Effector memory CD4-positive, alpha-beta T cell (primary cell): ENCODE results near the gene PEAR1.

Experiments
- DNase-seq, 3 donors: peaks; one replicate each; pipeline ENCODE4 v3.0.0-alpha.2; 2020
- H3K27ac ChIP-seq: 2 replicates; pipeline ENCODE4 v1.7.0; 2013; ENCODE audit warnings: mild to moderate bottlenecking, low read length, moderate library complexity; ENCODE audit not compliant: insufficient read depth, poor library complexity, severe bottlenecking
- H3K27me3 ChIP-seq: replicated peaks from 2 replicates; pipeline ENCODE4 v1.7.0; 2013; ENCODE audit warnings: mild to moderate bottlenecking, low read length; ENCODE audit not compliant: insufficient read depth, control insufficient read depth, poor library complexity, severe bottlenecking
- H3K36me3 ChIP-seq: 2 replicates; pipeline ENCODE4 v1.7.0; 2013; ENCODE audit warnings: mild to moderate bottlenecking, low read length, moderate library complexity; ENCODE audit not compliant: control insufficient read depth, insufficient read depth
- H3K4me1 ChIP-seq: 2 replicates; pipeline ENCODE4 v1.7.0; 2013; ENCODE audit warnings: low read length, mild to moderate bottlenecking; ENCODE audit not compliant: control insufficient read depth, insufficient read depth, poor library complexity, severe bottlenecking
- H3K4me3 ChIP-seq: 2 replicates; pipeline ENCODE4 v1.7.0; 2013; ENCODE audit warnings: low read length, low read depth, mild to moderate bottlenecking; ENCODE audit not compliant: insufficient read depth, poor library complexity, severe bottlenecking
- H3K9me3 ChIP-seq: 2 replicates; pipeline ENCODE4 v1.7.0; 2013; ENCODE audit warnings: mild to moderate bottlenecking, low read length, moderate library complexity; ENCODE audit not compliant: control insufficient read depth

Gene PEAR1

DNA sequence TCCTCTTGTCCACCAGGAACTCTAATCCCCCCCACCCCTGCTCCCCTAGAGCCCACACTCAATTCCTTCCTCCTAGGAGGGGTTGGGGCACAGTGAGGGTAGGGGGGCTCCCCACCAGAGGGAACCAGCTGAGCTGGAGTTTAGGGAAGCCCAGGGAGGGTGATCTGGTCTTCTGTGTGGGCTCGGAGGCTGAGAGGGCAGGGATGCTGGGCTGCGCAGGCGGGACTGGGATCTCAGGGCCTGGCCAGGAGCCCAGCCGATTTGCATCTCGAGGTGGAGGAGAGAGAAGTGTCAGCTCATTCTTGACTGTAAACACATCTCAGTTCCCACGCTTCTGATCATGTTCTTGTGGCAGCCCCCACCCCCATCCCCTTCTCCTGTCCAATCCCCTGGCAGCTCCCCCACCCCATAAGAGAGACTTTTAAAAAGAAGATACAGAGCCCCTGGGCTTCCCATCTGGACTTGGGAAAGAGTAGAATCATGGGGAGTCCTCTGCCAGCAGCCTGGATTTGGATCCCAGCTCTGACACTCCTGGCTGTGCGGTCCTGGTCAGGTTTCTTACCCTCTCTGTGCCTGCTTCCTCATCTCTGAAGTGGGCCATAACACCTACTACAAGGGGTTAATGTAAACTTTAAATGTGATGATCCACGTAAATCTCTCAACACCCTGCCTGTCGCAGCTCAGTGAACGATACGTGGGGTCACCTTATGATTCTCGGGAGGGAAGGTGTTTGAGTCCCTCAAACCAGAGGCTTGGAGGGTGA is 6.6 kb downstream of the PEAR1 start:
- no peak overlapping the region for H3K27ac ChIP-seq
- no peaks in the 10 kb centered on the region for H3K4me1 ChIP-seq

DNA sequence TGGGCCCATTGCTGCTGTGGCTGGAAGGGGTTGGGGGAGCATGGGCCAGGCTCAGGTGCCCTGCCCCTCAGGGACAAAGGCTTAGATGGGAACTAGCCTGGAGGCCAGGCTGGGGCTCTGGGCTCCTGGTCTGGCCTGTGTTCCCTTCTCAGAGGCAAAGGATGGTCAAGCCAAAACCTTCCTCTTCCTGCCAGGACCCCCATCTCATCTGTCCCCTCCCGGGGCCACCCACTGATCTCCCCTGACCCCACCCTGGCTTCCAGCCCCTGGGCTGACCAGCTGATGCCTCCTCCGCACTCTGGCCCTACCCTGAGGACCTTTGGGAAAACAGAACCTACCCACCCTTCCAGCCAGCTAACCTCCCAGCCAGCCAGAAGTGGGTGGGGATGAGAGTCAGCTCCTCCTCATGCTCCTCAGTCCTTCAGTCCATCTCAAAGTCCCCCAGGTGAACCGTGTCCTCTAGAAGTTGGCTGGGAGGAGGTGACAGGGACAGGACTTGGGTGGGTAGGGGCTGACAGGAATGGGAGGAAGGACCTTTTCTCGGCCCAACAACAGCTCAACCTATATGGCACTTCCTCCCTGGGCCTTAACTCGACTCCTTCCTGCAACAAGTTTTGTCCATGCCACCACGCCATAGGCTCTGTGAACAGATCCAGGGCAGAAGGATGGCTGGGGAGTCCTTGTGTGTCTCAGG is 7.5 kb downstream of the PEAR1 start:
- H3K27ac ChIP-seq = no peak overlapping the region
- no peaks in the 10 kb centered on the region for H3K36me3 ChIP-seq
- H3K27me3 ChIP-seq = peaks cover 4% of the 10 kb centered on the region
- DNase-seq = no peak
- no peaks in the 10 kb centered on the region for H3K4me1 ChIP-seq
- H3K4me3 ChIP-seq = no peak overlapping the region
- no peaks in the 10 kb centered on the region for H3K9me3 ChIP-seq

More for the DNA sequence above, 6.6 kb downstream of the PEAR1 start:
- DNase-seq = no peak
- Histone ChIP-seq H3K27me3 (peaks cover 4% of the 10 kb centered on the region), H3K4me3 (no peak overlapping the region), H3K9me3 (no peaks in the 10 kb centered on the region), H3K36me3 (no peaks in the 10 kb centered on the region)

- H3K27ac ChIP-seq = no peak overlapping the region
- no peaks in the 10 kb centered on the region for H3K9me3 ChIP-seq
- no peaks in the 10 kb centered on the region for H3K36me3 ChIP-seq
- no peaks in the 10 kb centered on the region for H3K4me1 ChIP-seq
- DNase-seq = no peak
- peaks cover 4% of the 10 kb centered on the region for H3K27me3 ChIP-seq
- H3K4me3 ChIP-seq = no peak overlapping the region
These were observed 8.0 kb downstream of the PEAR1 start for GRCh38 chr1:156901590-156901900.

GRCh38 chr1:156901966-156902915 is 8.7 kb downstream of the PEAR1 start:
- no peak for DNase-seq
- H3K9me3 ChIP-seq = no peaks in the 10 kb centered on the region
- peaks cover 4% of the 10 kb centered on the region for H3K27me3 ChIP-seq
- no peaks in the 10 kb centered on the region for H3K4me1 ChIP-seq
- H3K36me3 ChIP-seq = no peaks in the 10 kb centered on the region
- H3K4me3 ChIP-seq = no peak overlapping the region
- H3K27ac ChIP-seq = no peak overlapping the region

DNA sequence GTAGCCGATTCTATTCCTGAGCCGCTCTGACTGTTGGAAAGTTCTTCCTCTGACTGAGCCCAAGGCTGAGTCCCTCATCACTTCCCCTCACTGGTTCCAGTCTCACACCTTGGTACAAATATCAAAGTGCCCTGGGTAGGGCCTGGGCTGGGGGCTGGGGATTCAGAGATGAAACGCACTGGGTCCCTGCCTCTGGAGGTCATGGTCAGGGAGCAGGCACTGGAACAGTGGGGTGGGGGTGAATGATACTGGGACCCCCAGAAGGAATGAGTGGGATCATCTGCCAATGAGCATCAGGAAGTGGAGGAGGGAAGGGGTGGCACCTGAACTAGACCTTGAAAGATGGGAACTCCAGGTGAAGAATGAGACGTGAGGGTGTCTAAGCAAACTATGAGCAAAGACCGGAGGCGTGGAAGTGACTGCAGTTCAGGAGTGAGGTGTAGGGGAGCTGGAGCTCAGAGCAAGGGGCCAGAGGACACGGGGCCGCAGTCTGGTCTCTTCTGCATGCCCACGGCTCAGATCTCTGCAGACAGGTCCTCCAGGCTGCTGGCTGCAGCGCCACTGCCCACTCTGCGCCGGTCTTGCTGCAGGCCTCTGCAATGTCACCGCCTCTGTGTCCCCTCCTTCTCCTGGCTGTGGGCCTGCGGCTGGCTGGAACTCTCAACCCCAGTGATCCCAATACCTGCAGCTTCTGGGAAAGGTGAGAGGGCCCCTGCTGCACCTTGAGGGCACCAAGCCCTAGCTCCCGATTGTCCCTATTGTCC is 10.0 kb downstream of the PEAR1 start:
- H3K4me1 ChIP-seq = no peaks in the 10 kb centered on the region

DNA sequence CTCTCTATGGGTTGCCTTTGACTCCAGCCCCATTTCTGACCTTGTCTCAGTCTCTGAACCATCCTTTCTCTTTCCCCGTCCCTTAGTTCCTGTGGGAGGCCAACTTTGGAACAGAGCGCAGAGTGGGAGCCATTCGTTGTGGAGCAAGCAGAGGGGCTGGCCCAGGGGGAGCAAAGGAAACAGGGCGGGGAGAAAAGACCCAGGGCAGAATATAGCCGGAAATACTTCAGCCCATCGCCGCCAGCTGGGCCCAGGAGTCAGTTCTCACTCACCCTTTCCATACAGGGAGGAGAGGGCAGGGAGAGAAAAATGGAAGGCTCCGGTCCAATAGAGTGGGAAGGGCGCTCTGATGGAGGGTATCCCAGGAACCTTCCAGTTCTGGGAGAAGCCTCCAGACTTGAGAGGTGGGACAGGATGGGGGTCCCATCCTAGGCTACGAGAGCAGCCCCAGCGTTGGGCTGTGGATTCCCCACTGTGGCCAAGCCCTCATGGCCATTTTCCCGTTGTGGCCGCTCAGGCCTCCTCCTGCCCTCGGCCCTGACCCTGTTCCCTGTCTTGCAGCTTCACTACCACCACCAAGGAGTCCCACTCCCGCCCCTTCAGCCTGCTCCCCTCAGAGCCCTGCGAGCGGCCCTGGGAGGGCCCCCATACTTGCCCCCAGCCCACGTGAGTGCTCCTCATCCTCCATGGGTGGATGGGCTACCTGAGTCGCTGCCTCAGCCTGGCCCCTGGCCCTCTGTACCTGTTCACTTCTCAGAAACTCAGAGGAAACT is 10.9 kb downstream of the PEAR1 start:
- Histone ChIP-seq H3K27ac (no peak overlapping the region), H3K9me3 (no peaks in the 10 kb centered on the region), H3K27me3 (no peaks in the 10 kb centered on the region), H3K4me3 (no peak overlapping the region), H3K4me1 (no peaks in the 10 kb centered on the region), H3K36me3 (no peaks in the 10 kb centered on the region)
- no peak for DNase-seq

More for the DNA sequence above, 10.0 kb downstream of the PEAR1 start:
- Histone ChIP-seq H3K27ac (no peak overlapping the region), H3K9me3 (no peaks in the 10 kb centered on the region), H3K4me3 (no peak overlapping the region), H3K36me3 (no peaks in the 10 kb centered on the region), H3K27me3 (no peaks in the 10 kb centered on the region)
- DNase-seq = no peak

- H3K4me3 ChIP-seq = no peak overlapping the region
- no peaks in the 10 kb centered on the region for H3K27me3 ChIP-seq
- H3K36me3 ChIP-seq = no peaks in the 10 kb centered on the region
- H3K27ac ChIP-seq = no peak overlapping the region
- H3K9me3 ChIP-seq = no peaks in the 10 kb centered on the region
- no peak for DNase-seq
- no peaks in the 10 kb centered on the region for H3K4me1 ChIP-seq
These were observed 11.7 kb downstream of the PEAR1 start for GRCh38 chr1:156905176-156905575.

DNA sequence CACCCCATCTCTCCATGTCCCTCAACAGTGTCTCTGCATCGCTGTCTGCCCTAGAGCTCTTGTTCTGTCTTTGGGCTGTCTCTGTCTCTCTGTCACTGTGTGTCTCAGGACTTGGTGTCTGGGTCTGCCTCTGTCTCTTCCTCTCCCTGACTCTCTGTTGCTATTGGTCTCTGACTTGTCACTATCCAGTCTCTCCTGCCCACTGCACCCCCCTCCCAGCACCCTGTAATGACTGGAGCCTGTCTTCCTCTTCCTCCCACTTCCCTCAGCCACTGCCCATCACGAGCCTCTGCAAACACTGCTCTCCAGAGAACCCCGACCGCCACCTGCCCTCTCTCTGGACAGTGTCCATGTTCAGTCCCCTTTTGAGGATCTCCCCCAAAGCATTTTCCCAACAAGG is 12.1 kb downstream of the PEAR1 start:
- DNase-seq = no peak
- no peak overlapping the region for H3K27ac ChIP-seq
- no peaks in the 10 kb centered on the region for H3K9me3 ChIP-seq
- no peaks in the 10 kb centered on the region for H3K4me1 ChIP-seq
- no peak overlapping the region for H3K4me3 ChIP-seq
- H3K36me3 ChIP-seq = no peaks in the 10 kb centered on the region
- no peaks in the 10 kb centered on the region for H3K27me3 ChIP-seq
